GM18868 (cell line): ENCODE results near the gene GRM3.
A peak's percentile ranks its signal among the peaks of the same experiment; 100 is the strongest.

Experiments
- ATAC-seq: cut with Tn5 transposase; IDR thresholded peaks from one replicate; pipeline ENCODE4 v1.9.1; 2021; ENCODE audit warnings: mild to moderate bottlenecking, moderate library complexity; ENCODE audit not compliant: unreplicated experiment

GRM3 gene

GRCh38 chr7:86884152-86884551, 240.4 kb downstream of the GRM3 start:
- no peak for ATAC-seq

DNA sequence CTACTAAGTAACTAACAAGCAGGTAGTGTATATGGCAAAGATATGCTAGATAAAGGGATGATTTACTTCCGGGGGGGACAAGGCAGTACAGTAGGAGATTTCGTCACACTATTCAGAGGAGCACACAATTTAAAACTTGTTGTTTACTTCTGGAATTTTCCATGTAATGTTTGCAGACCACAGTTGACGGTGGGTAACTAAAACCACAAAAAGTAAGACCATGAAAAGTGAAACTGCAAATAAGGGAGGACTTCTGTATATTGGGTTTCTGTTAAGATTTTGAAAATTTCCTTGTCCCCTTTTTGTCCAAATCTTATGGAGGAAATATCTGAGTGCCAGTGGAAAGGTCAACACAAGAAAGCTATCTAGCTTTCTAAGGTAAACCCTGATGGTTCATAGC, 245.8 kb downstream of the GRM3 start:
- peak; percentile 53 for ATAC-seq

GRCh38 chr7:86898171-86898570, 254.5 kb downstream of the GRM3 start:
- ATAC-seq = no peak

- no peak for ATAC-seq
Observed at GRCh38 chr7:86900886-86901285, 257.2 kb downstream of the GRM3 start.

- peak; percentile 78 for ATAC-seq
Observed at GRCh38 chr7:86904949-86905834, 261.5 kb downstream of the GRM3 start.

DNA sequence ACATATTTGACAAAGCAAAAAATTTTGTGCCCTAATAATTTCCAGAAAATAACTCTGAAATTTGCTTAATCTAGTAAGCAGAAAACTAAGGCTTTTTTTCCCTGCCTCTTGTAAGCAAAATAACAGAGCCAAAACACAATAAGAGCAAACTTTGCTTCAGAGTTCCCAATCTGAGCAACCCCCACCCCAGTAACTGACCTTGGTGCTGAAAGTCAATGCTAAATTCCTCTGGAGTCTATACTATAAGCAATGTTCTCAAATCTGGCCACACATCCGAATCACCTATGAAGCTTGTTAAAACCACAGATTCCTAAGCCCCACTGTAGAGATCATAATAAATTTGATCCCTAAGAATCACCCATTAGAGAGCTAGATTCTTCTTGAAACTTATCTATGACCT, 265.2 kb downstream of the GRM3 start:
- no peak for ATAC-seq

DNA sequence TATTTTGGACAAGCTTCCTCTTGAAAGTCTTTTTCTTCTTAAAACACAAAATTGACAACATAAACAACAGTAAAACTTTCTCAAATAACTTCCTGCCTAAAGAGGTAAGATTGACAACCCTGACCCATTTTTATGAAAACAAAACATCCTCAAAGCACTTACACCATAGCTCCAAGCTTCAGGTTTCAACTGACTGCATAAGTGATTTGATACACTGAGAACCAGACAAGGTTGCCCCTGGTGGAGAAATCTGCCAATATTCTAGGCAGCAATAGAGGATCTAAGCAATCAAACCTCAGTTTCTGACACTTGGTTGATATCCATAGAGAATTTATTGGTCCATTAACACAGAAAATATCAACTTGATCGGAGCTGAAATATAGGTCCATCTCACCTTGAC, 267.9 kb downstream of the GRM3 start:
- ATAC-seq = no peak

DNA sequence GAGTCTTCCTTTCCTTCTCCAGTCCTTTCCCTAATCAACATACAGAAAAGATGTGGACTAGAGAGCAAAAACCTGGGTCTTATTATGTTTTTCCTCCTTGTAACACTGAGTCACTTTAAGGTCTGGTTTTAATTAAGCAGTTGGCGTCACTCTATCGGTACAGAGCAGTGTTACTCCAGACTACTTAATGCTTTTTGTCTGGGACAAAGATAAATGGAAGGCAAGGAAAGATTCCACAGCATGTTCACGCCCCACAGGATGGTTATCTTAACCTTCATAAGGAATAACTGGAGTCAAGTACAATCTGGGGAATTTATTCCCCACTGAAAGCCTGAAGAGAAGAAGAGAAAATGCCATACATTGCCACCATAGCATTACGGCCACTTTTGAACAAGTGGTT, 270.0 kb downstream of the GRM3 start:
- ATAC-seq = no peak
